Central memory CD8-positive, alpha-beta T cell (primary cell): ENCODE data around the gene CD52.
"Not testable (repeated sequence)": the region's sequence is repeated elsewhere in the genome, so short reads cannot be mapped to it uniquely, and the experiment has no call there.

Experiments
- ATAC-seq: fragments of 150-1000 bp; cut with Tn5 transposase; replicated peaks from 2 replicates; pipeline ENCODE4 v1.10.0; 2022; ENCODE audit warnings: mild to moderate bottlenecking, moderate FRiP score, moderate number of reproducible peaks; ENCODE audit not compliant: poor library complexity, severe bottlenecking; ENCODE audit errors: extremely low read depth
- DNase-seq, 2 donors: peaks; one replicate each; pipeline ENCODE4 v3.0.0; 2021; ENCODE audit warnings: low spot score in 2 of 2
- H3K27ac Mint-ChIP-seq: one replicate; pipeline ENCODE4 v1.8.0; 2022; ENCODE audit warnings: low read depth, mild to moderate bottlenecking, moderate library complexity, mixed read lengths
- H3K27me3 Mint-ChIP-seq: one replicate; pipeline ENCODE4 v1.8.0; 2022; ENCODE audit warnings: mixed read lengths
- H3K36me3 Mint-ChIP-seq: one replicate; pipeline ENCODE4 v1.8.0; 2022; ENCODE audit warnings: mild to moderate bottlenecking, moderate library complexity, mixed read lengths; ENCODE audit not compliant: insufficient read depth
- H3K4me1 Mint-ChIP-seq: one replicate; pipeline ENCODE4 v1.8.0; 2022; ENCODE audit warnings: mixed read lengths
- H3K4me3 Mint-ChIP-seq: one replicate; pipeline ENCODE4 v1.8.0; 2022; ENCODE audit warnings: mild to moderate bottlenecking, moderate library complexity, mixed read lengths
- H3K9me3 Mint-ChIP-seq: one replicate; pipeline ENCODE4 v1.8.0; 2022; ENCODE audit warnings: mixed read lengths

Gene CD52

GRCh38 chr1:26296340-26297056 lies 21.3 kb upstream of the CD52 start:
- Mint-ChIP-seq H3K36me3 (no peaks in the 10 kb centered on the region), H3K27ac (peak overlapping the region; percentile 21), H3K9me3 (no peaks in the 10 kb centered on the region), H3K4me1 (peaks cover 51% of the 10 kb centered on the region), H3K4me3 (no peak overlapping the region), H3K27me3 (no peaks in the 10 kb centered on the region)
- no peak for ATAC-seq
- no peak for DNase-seq

GRCh38 chr1:26297057-26297790 lies 20.5 kb upstream of the CD52 start:
- Mint-ChIP-seq H3K9me3 (no peaks in the 10 kb centered on the region), H3K4me1 (peaks cover 44% of the 10 kb centered on the region)
- no peak for DNase-seq

GRCh38 chr1:26297791-26298124 lies 20.0 kb upstream of the CD52 start:
- ATAC-seq (no peak), DNase-seq (no peak)
- H3K27ac Mint-ChIP-seq, result peak overlapping the region; percentile 41
- H3K36me3 Mint-ChIP-seq, result peaks cover 1% of the 10 kb centered on the region
- H3K9me3 Mint-ChIP-seq, result no peaks in the 10 kb centered on the region
- no peak overlapping the region for H3K4me3 Mint-ChIP-seq
- no peaks in the 10 kb centered on the region for H3K27me3 Mint-ChIP-seq
- peaks cover 40% of the 10 kb centered on the region for H3K4me1 Mint-ChIP-seq

More at GRCh38 chr1:26297057-26297790, 20.5 kb upstream of the CD52 start:
- Mint-ChIP-seq H3K27me3 (no peaks in the 10 kb centered on the region), H3K36me3 (no peaks in the 10 kb centered on the region), H3K4me3 (no peak overlapping the region), H3K27ac (peak overlapping the region; percentile 41)
- ATAC-seq, result no peak

GRCh38 chr1:26300578-26301275 lies 17.0 kb upstream of the CD52 start:
- no peak overlapping the region for H3K4me3 Mint-ChIP-seq
- no peak overlapping the region for H3K27ac Mint-ChIP-seq
- H3K4me1 Mint-ChIP-seq, result peaks cover 27% of the 10 kb centered on the region
- H3K9me3 Mint-ChIP-seq, result no peaks in the 10 kb centered on the region
- DNase-seq (no peak), ATAC-seq (no peak)
- H3K27me3 Mint-ChIP-seq, result no peaks in the 10 kb centered on the region
- peaks cover 1% of the 10 kb centered on the region for H3K36me3 Mint-ChIP-seq

GRCh38 chr1:26302733-26303405 lies 14.9 kb upstream of the CD52 start:
- H3K27ac Mint-ChIP-seq, result no peak overlapping the region
- H3K27me3 Mint-ChIP-seq, result no peaks in the 10 kb centered on the region
- ATAC-seq (no peak), DNase-seq (no peak)
- peaks cover 9% of the 10 kb centered on the region for H3K36me3 Mint-ChIP-seq
- H3K4me3 Mint-ChIP-seq, result no peak overlapping the region
- peaks cover 29% of the 10 kb centered on the region for H3K4me1 Mint-ChIP-seq
- H3K9me3 Mint-ChIP-seq, result no peaks in the 10 kb centered on the region

GRCh38 chr1:26305667-26306289 lies 12.0 kb upstream of the CD52 start:
- Mint-ChIP-seq H3K36me3 (peaks cover 9% of the 10 kb centered on the region), H3K4me3 (peak overlapping the region; percentile 93), H3K27me3 (no peaks in the 10 kb centered on the region), H3K4me1 (peaks cover 15% of the 10 kb centered on the region), H3K27ac (peak overlapping the region; percentile 96), H3K9me3 (no peaks in the 10 kb centered on the region)
- DNase-seq (no peak), ATAC-seq (no peak)

- Mint-ChIP-seq H3K4me1 (peaks cover 12% of the 10 kb centered on the region), H3K9me3 (no peaks in the 10 kb centered on the region), H3K27me3 (no peaks in the 10 kb centered on the region), H3K4me3 (peak within 1 kb of the TSS; percentile 93), H3K27ac (peak within 1 kb of the TSS; percentile 96), H3K36me3 (peaks cover 9% of the 10 kb centered on the region)
- peak; percentile 75 to 86 for DNase-seq
- peak; percentile 100 for ATAC-seq
These were observed 11.2 kb upstream of the CD52 start, which contains the start of gene UBXN11 for GRCh38 chr1:26306290-26307229. Gene UBXN11 (minus strand): TSS chr1:26306636. CDS start chr1:26302883, 3,753 bp downstream.

GRCh38 chr1:26307363-26307781 lies 10.4 kb upstream of the CD52 start:
- Mint-ChIP-seq H3K9me3 (no peaks in the 10 kb centered on the region), H3K27ac (no peak overlapping the region), H3K4me3 (peak overlapping the region; percentile 93), H3K36me3 (peaks cover 9% of the 10 kb centered on the region), H3K27me3 (no peaks in the 10 kb centered on the region), H3K4me1 (peaks cover 12% of the 10 kb centered on the region)
- no peak for DNase-seq
- no peak for ATAC-seq

GRCh38 chr1:26307966-26308899 lies 9.5 kb upstream of the CD52 start:
- Mint-ChIP-seq H3K4me1 (peaks cover 15% of the 10 kb centered on the region), H3K4me3 (peak overlapping the region; percentile 93), H3K27ac (peak overlapping the region; percentile 78)
- ATAC-seq, H3K9me3 Mint-ChIP-seq, H3K36me3 Mint-ChIP-seq, H3K27me3 Mint-ChIP-seq, DNase-seq: not testable (repeated sequence)

- Mint-ChIP-seq H3K9me3 (no peaks in the 10 kb centered on the region), H3K27ac (peak overlapping the region; percentile 42), H3K4me1 (peaks cover 46% of the 10 kb centered on the region), H3K4me3 (peak overlapping the region; percentile 54), H3K27me3 (no peaks in the 10 kb centered on the region), H3K36me3 (peaks cover 14% of the 10 kb centered on the region)
- no peak for DNase-seq
- ATAC-seq, result no peak
These were observed 3.3 kb upstream of the CD52 start for GRCh38 chr1:26314501-26314900.
